ENCODE results near the gene ENTPD2. TPM values are rescaled to one million over a fixed set of nuclear protein-coding genes. Genes with fewer than 3 reads are reported as not detected.

The ENTPD2 gene
- total RNA-seq, 4 donors from 2014 or later = 0.22 to 0.55 TPM; not detected in 2

GRCh38 chr9:137052998-137053943, 590 bp downstream of the ENTPD2 start:
- Histone ChIP-seq H3K27me3 (peaks cover 22 to 68% (median 68%) of the 10 kb centered on the region in 3 donors), H3K9me3 (no peaks in the 10 kb centered on the region), H3K27ac (no peak overlapping the region), H3K4me3 (peak overlapping the region in 2 of 4 donors; percentile 18 to 36), H3K36me3 (no peaks in the 10 kb centered on the region), H3K4me1 (peaks cover 12 to 16% of the 10 kb centered on the region in 2 donors)
- intact Hi-C loops (cut with DNase I; ENCODE audit: low total_unique reads) (no loop called here), in situ Hi-C loops (cut with MboI; ENCODE audit: low sequenced_read_pairs in 4 of 4) (no loop called here)
- TF ChIP-seq, protein P1, sequence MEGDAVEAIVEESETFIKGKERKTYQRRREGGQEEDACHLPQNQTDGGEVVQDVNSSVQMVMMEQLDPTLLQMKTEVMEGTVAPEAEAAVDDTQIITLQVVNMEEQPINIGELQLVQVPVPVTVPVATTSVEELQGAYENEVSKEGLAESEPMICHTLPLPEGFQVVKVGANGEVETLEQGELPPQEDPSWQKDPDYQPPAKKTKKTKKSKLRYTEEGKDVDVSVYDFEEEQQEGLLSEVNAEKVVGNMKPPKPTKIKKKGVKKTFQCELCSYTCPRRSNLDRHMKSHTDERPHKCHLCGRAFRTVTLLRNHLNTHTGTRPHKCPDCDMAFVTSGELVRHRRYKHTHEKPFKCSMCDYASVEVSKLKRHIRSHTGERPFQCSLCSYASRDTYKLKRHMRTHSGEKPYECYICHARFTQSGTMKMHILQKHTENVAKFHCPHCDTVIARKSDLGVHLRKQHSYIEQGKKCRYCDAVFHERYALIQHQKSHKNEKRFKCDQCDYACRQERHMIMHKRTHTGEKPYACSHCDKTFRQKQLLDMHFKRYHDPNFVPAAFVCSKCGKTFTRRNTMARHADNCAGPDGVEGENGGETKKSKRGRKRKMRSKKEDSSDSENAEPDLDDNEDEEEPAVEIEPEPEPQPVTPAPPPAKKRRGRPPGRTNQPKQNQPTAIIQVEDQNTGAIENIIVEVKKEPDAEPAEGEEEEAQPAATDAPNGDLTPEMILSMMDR (IDR thresholded peaks at IDR 0.05 in 4 of 5, conservative IDR thresholded peaks at IDR 0.05 in 1 of 5) = no peak
- TF ChIP-seq POLR2A (IDR thresholded peaks at IDR 0.05) = no peak
- ATAC-seq (no peak), DNase-seq (no peak)

DNA sequence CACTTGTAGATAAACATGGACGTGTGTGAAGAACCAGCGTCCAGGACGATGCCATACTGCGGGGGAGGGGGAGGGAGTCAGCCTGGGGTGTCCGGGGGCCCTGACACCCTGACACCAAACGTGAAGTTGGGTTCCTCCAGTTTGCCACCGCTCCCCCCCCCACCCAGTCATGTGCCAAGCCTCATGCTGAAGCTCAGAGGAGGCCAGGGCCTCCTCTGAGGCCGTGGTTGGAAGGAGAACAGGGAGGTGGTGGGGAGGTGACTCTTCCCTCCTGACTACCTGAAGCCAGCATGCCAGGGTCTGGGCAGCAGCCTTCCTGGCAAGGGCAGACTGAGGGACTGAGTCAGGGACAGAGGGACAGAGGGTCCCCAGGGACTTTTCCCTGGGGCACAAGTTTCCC, 1.6 kb downstream of the ENTPD2 start:
- peaks cover 31 to 78% (median 77%) of the 10 kb centered on the region in 3 donors for H3K27me3 ChIP-seq
- no peak overlapping the region for H3K27ac ChIP-seq
- no peak for DNase-seq
- H3K9me3 ChIP-seq = no peaks in the 10 kb centered on the region
- no peak for ATAC-seq
- in situ Hi-C loops (cut with MboI; ENCODE audit: low sequenced_read_pairs in 4 of 4) = no loop called here
- H3K4me3 ChIP-seq = no peak overlapping the region
- H3K4me1 ChIP-seq = peaks cover 12 to 16% of the 10 kb centered on the region in 2 donors
- intact Hi-C loops (cut with DNase I; ENCODE audit: low total_unique reads) = no loop called here
- TF ChIP-seq POLR2A (IDR thresholded peaks at IDR 0.05) = no peak
- TF ChIP-seq, protein P1 (IDR thresholded peaks at IDR 0.05 in 4 of 5, conservative IDR thresholded peaks at IDR 0.05 in 1 of 5) = no peak
- H3K36me3 ChIP-seq = no peaks in the 10 kb centered on the region

DNA sequence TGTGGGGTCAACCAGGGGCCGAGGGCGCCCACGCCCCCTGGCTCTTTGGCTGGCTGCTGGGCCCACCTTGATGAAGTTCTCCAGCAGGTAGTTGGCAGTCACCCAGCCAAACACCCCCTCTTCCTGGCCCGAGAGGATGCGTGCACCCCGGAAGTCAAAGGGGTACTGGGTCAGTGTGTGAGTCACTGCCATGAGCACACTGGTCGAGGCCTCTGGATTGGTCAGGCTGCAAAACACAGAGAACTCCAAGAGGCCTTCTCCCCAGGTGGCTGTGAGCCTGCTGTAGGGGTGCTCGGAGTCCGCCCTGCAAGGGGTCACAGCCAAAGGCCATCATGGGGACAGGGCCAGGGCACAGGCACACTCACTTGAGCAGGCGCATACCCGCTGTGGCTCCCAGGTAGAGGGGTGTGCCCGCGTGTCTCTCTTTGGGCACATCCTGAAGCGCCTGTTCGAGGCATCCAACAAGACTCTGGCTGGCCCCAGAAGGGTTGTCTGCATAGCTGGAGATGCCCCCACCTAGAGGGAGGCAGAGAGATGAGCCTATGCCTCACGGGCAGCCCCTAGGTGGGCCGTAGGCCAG, 2.6 kb downstream of the ENTPD2 start:
- ATAC-seq (no peak), DNase-seq (no peak)
- Histone ChIP-seq H3K4me3 (no peak overlapping the region), H3K27ac (no peak overlapping the region), H3K4me1 (peaks cover 12 to 21% of the 10 kb centered on the region in 2 donors), H3K36me3 (no peaks in the 10 kb centered on the region), H3K9me3 (no peaks in the 10 kb centered on the region), H3K27me3 (peaks cover 37 to 82% (median 78%) of the 10 kb centered on the region in 3 donors)
- TF ChIP-seq, protein P1 (IDR thresholded peaks at IDR 0.05 in 4 of 5, conservative IDR thresholded peaks at IDR 0.05 in 1 of 5) = no peak
- TF ChIP-seq POLR2A (IDR thresholded peaks at IDR 0.05) = no peak
- in situ Hi-C loops (cut with MboI; ENCODE audit: low sequenced_read_pairs in 4 of 4) (no loop called here), intact Hi-C loops (cut with DNase I; ENCODE audit: low total_unique reads) (no loop called here)

DNA sequence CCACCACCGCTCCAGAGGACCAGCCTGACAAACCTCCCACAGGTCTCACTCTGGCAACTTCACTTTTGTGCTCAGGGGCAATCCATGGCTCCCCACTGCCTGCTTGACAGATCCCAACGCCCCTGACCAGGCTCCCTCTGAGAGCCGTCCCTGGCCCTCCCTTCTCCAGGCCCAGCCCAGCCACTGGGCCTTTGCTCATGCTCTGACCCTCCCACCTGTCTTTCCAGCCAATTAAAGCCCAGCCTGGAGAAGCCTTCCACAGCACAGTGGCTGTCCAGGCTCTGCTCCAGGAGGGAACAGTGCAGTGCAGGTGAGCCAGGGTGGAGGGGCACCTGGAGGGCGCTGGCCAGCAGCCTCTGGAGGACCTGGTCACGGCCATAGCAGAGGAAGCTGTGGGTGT, 3.3 kb downstream of the ENTPD2 start:
- no peak overlapping the region for H3K4me3 ChIP-seq
- H3K9me3 ChIP-seq = no peaks in the 10 kb centered on the region
- TF ChIP-seq POLR2A (IDR thresholded peaks at IDR 0.05) = no peak
- TF ChIP-seq, protein P1 (IDR thresholded peaks at IDR 0.05 in 4 of 5, conservative IDR thresholded peaks at IDR 0.05 in 1 of 5) = no peak
- no peaks in the 10 kb centered on the region for H3K36me3 ChIP-seq
- DNase-seq (no peak), ATAC-seq (no peak)
- intact Hi-C loops (cut with DNase I; ENCODE audit: low total_unique reads) (no loop called here), in situ Hi-C loops (cut with MboI; ENCODE audit: low sequenced_read_pairs in 4 of 4) (no loop called here)
- H3K27ac ChIP-seq = no peak overlapping the region
- peaks cover 35 to 75% (median 71%) of the 10 kb centered on the region in 3 donors for H3K27me3 ChIP-seq
- H3K4me1 ChIP-seq = peaks cover 12 to 24% of the 10 kb centered on the region in 2 donors
